HG03342 (cell line): ENCODE results near the gene PRRC1.
A peak's percentile ranks its signal among the peaks of the same experiment; 100 is the strongest.

Source experiments
- ATAC-seq: cut with Tn5 transposase; IDR thresholded peaks from one replicate; pipeline ENCODE4 v1.9.1; 2021; ENCODE audit warnings: mild to moderate bottlenecking, moderate library complexity; ENCODE audit not compliant: unreplicated experiment

The PRRC1 gene

GRCh38 chr5:127602481-127602880 lies 85.0 kb downstream of the PRRC1 start:
- ATAC-seq: peak; percentile 70

- no peak for ATAC-seq
Observed at GRCh38 chr5:127602896-127603844, 85.7 kb downstream of the PRRC1 start.
